GM19467 (cell line): ENCODE data around the gene CYP11A1.

Experiments used
- ATAC-seq: cut with Tn5 transposase; IDR thresholded peaks from one replicate; pipeline ENCODE4 v1.9.1; 2021; ENCODE audit warnings: mild to moderate bottlenecking, moderate library complexity; ENCODE audit not compliant: unreplicated experiment

Gene CYP11A1

GRCh38 chr15:74350295-74351275 lies 16.9 kb downstream of the CYP11A1 start:
- ATAC-seq, result no peak

- no peak for ATAC-seq
Observed at GRCh38 chr15:74349241-74349778, 18.1 kb downstream of the CYP11A1 start.

DNA sequence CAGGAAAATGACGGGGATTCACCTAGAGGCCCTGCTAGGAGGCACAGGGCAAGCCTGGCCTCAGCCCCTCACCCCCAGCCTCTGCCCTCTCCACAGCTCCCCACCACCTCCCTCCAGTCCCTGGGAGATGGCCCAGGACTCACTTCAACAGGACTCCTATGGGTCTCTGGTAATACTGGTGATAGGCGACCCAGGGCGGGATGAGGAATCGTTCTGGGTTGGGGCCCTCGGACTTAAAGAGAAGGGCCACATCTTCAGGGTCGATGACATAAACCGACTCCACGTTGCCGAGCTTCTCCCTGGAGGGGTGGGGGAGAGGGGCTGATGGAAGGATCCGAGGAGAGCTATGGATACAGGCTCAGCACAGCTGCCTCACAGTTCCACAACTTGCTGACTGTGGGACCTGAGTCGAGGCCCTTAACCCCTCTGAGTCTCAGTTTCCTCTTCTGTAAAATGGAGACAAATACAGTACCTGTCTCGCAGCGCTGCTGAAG lies 19.6 kb downstream of the CYP11A1 start:
- no peak for ATAC-seq

- ATAC-seq, result no peak
Observed at GRCh38 chr15:74345051-74345450, 22.4 kb downstream of the CYP11A1 start.

DNA sequence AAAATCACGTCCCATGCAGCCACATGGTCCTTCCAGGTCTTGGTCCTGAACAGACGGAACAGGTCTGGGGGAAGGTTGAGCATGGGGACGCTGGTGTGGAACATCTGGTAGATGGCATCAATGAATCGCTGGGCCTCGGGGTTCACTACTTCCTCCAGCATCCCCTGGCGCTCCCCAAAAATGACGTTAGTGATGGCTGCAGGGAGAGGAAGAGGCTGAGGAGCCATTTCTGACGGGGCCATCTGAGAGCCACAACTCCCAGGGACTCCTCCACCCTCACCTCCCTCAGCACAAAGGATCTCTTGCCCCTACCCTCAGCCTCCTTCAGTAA lies 23.7 kb downstream of the CYP11A1 start:
- ATAC-seq, result no peak

DNA sequence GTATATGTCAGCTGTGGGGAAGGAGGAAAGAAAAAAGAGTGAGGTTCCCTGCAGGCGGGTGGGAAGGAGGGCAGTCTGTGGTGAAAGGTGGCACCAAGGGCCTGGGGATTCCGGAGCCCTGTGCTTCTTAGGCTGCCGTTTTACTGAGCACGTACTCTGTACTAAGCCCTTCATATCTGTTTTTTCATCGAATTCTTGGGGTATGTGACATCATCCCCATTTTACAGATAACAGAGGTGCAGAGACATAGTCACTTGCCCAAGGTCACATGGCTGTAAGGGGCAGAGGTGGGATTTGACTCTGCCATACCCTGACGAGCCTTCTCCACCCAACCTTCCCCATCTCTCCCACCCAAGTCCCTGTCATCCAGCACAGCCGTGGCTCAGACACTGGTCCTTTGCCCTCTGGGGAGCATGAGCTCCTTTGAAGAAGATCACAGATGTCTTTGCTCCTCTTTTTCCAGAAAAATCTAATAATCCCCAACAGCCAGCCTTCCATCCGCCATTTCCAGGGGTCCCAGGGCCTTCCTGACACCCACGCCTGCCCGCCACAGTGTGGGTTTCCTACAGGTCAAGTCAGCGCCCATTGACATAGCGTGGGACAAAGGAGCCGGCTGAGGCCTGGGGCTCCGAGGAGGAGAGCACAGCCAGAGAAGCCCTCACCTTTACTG lies 24.2 kb downstream of the CYP11A1 start:
- ATAC-seq, result no peak

GRCh38 chr15:74340150-74340549 lies 27.3 kb downstream of the CYP11A1 start:
- no peak for ATAC-seq

DNA sequence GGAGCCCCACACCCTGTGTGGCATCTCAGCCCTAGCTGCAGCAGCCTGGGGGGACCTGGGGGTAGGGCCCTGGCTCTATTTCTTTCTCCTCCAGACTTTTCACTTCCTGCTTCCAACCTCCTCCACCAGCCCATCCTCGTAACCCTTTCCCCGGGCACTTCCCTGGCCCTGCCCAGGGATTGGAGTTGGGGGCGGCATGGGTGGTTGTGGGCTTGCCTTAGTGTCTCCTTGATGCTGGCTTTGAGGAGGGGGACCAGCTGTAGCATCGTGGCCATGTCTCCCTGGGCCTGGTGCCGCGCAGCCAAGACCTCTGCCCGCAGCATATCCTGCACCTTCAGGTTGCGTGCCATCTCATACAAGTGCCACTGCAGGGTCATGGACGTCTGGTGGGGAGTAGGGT lies 28.1 kb downstream of the CYP11A1 start:
- ATAC-seq, result no peak

- ATAC-seq, result no peak
Observed at GRCh38 chr15:74338676-74339075, 28.8 kb downstream of the CYP11A1 start.

DNA sequence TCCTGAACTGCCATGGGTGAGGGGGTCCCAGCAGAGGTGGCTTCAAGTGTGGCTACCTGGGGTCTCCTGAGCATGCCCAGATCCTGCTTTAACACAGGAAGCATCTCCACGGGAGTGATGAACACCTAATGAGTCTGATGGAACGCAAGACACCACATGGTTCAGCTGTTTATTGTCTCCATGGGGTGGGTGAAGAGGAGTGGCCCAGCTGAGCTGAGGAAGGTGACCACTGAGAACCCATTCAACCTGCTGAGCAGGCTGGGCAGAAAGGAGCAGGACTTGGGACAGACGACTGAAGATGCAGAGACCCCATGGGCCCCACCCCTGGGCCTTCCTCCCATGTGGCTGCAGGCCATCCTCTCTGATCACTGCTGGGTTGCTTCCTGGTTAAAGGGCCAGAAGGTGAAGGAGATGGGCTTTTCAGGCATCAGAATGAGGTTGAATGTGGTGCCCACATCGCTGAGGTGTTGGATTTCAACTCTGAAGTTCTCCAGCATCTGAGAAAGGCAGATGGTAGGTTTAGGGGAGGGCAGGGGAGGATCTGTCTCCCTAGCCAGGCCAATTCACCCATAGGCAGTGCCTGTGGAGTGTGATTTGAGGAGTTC lies 29.7 kb downstream of the CYP11A1 start:
- ATAC-seq, result no peak

DNA sequence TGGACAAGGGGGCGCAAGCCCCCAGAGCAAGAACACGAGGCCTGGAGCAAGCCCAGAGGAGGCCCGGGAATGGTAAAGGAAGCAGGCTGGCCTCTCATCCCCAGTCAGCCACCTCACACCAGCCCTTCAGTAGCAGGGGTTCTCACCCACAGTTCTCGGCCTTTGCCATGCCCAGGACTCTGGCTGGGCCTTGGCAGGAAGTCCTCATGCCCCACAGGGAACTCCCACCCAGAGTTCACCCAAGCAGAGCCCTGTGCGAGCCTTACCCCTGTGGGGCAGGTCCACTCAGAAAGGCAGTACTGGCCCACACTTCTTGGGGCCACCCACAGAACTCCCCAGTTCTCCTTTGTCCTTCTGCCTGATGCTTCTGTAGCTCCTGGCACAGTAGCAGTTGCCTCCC lies 30.3 kb downstream of the CYP11A1 start:
- no peak for ATAC-seq

- ATAC-seq, result no peak
Observed at GRCh38 chr15:74336061-74337005, 31.1 kb downstream of the CYP11A1 start.

GRCh38 chr15:74335396-74335795 lies 32.0 kb downstream of the CYP11A1 start:
- no peak for ATAC-seq

- ATAC-seq, result no peak
Observed at GRCh38 chr15:74334127-74334526, 33.3 kb downstream of the CYP11A1 start.

DNA sequence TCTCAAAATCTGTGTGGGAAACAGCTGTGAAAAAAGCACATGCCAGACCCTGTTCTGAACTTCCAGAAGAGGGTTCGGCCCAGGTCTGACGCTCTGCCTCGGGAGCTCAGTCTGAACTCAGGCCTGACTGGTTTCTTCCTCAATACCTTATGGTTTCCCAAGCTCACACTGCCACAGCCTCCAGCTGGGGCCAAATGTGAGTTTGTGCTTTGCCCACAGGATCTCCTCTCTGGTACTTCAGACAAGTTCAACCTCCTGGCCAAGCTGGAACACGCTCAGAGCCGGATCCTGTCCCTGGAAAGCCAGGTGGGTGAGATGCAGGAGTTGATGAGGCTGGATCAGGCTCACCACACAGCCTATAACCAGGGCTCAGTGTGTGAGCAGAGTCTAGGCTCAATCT lies 33.8 kb downstream of the CYP11A1 start:
- no peak for ATAC-seq

DNA sequence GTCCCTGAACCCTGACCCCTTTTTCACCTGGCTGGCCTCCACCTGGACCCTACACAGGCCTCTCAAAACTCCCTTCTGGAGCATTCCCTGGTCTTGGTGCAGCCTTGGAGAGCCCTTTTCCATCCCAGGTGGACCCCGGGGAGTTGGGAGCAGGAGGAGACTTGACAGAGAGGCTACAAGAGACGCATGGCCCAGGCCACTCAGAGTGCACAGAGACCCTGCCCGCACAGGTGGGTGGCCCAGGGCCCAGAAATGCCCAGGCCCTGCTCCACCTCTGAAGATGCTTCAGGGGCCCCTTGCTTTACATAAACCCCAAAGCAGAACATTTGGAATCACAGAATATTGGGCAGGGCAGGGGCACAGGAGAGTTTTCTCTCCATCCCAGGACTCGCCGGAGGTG lies 34.4 kb downstream of the CYP11A1 start:
- no peak for ATAC-seq

DNA sequence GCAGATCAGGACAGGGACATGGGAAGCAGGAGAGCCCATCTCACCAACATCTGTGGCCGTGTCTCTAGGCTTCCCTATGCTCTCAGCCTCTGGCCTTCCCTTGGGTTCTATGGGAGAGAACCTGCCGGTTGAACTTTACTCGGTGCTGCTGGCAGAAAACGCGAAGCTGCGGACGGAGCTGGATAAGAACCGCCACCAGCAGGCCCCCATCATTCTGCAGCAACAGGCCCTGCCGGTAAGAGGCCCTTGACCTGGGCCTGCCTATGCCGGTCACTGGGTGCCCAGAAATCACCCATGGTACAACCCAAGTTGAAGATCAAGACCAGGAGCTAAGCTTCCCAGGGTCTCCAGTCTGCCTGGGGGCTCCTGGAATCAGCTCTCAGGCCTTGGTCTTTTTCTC lies 34.8 kb downstream of the CYP11A1 start:
- no peak for ATAC-seq

GRCh38 chr15:74332011-74332410 lies 35.4 kb downstream of the CYP11A1 start:
- ATAC-seq, result no peak

DNA sequence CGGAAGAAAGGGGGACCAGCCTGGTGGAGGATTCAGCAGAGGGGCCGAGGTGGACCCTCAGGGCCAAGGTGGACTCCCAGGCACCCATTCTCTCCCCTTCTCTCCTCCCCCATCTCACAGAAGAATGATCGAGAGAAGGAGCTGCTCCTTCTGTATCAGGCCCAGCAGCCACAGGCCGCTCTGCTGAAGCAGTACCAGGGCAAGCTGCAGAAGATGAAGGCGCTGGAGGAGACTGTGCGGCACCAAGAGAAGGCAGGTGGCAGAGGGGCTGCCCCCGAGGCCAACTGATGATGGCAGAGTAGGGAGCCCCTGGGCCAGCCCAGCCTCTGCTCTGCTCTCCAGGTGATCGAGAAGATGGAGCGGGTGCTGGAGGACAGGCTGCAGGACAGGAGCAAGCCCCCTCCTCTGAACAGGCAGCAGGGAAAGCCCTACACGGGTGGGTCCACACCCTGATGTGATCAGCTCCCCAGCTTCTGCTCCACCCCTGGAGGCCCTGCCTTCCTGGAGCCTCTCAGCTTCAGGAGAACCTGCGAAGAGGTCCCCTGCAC lies 36.5 kb downstream of the CYP11A1 start:
- ATAC-seq, result no peak
